Psoas muscle (tissue), 8 donors: Measurements from ENCODE around the gene IPO4. TPM values are rescaled to one million over a fixed set of nuclear protein-coding genes. Genes with fewer than 3 reads are reported as not detected.

Source experiments
- ATAC-seq, 4 donors: fragments of 200-7000 bp; cut with Tn5 transposase; one replicate each; pipeline ENCODE4 v1.9.1; 2020; ENCODE audit warnings: moderate library complexity in 3 of 4, mild to moderate bottlenecking in 2 of 4
- DNase-seq, 2 donors: peaks; one replicate each; pipeline ENCODE4 v3.0.0-alpha.2; 2020
- H3K27ac ChIP-seq: fragments of 200-600 bp; one replicate; pipeline ENCODE4 v1.8.0; 2022
- H3K27me3 ChIP-seq, 3 donors: fragments of 200-600 bp in 1 of 3; one replicate each; pipeline versions ENCODE4 v1.6.1 to v1.8.0; 2013 to 2022; ENCODE audit warnings: low read length in 2 of 3, mild to moderate bottlenecking in 2 of 3, moderate library complexity in 1 of 3; ENCODE audit not compliant: insufficient read depth in 3 of 3
- H3K36me3 ChIP-seq, 2 donors: fragments of 200-600 bp in 1 of 2; one replicate each; pipeline versions ENCODE4 v1.6.1 to v1.8.0; 2013 to 2022; ENCODE audit warnings: low read depth in 1 of 2, mild to moderate bottlenecking in 1 of 2, moderate library complexity in 1 of 2; ENCODE audit not compliant: insufficient read depth in 1 of 2
- H3K4me1 ChIP-seq: fragments of 200-600 bp; one replicate; pipeline ENCODE4 v1.8.0; 2022
- H3K4me3 ChIP-seq: fragments of 200-600 bp; one replicate; pipeline ENCODE4 v1.8.0; 2022; ENCODE audit warnings: mild to moderate bottlenecking
- H3K9me3 ChIP-seq: fragments of 200-600 bp; one replicate; pipeline ENCODE4 v1.8.0; 2022
- WGBS, 3 donors: extraction: QIAGEN DNeasy Blood & Tissue Kit; methylation state at CpG; one replicate each; pipeline versions ENCODE4 v1.1.6 to v1.1.7; 2013; 5-methylcytosine and 5-hydroxymethylcytosine counted together
- intact Hi-C, 2 donors: fragments of 100-400 bp; cut with DNase I; formaldehyde crosslinking; loops; one replicate each; pipeline versions ENCODE4 v1.11.0 to v1.14.2; 2022
- long read RNA-seq, 2 donors: library from polyadenylated mRNA; unstranded; transcript quantifications; one replicate each; pipeline ENCODE4 v2.0.0, GENCODE V29; 2021
- polyA plus RNA-seq, 3 donors: library from polyadenylated mRNA; stranded (reverse); fragments of 200-250 nt; gene quantifications; one replicate each; pipeline ENCODE4 v1.2.3, GENCODE V29; 2013
- total RNA-seq, 4 donors: library from RNA; stranded (reverse); fragmentation: NEBNext Ultra II Directional in 2 of 4; extraction: Animal tissue kit (Norgen Biotek cat#: 25700) in 2 of 4; gene quantifications; one replicate each; pipeline versions ENCODE4 v1.2.1 to v1.2.4, GENCODE V29; 2021 to 2023
- TF ChIP-seq, protein P1 (sequence below): fragments of 200-600 bp; IDR thresholded peaks from one replicate; pipeline ENCODE4 v1.8.0; 2022; ENCODE audit warnings: antibody characterized with exemption
- donor health status: healthy with polysubstance abuse.
- donor health status: DM: no; HTN: no; CAD: no; lungs with moderate emphysema.
- donor health status: Bipolar disorder and iron deficiency.
- donor health status: healthy.
- donor health status: DM: yes; HTN: yes; CAD: no.
- donor health status: DM: no; HTN: no; CAD: no.
- donor health status: DM: no; HTN: no; CAD: no.
- donor health status: DM: yes; HTN: yes; CAD: no.

The IPO4 gene, protein sequence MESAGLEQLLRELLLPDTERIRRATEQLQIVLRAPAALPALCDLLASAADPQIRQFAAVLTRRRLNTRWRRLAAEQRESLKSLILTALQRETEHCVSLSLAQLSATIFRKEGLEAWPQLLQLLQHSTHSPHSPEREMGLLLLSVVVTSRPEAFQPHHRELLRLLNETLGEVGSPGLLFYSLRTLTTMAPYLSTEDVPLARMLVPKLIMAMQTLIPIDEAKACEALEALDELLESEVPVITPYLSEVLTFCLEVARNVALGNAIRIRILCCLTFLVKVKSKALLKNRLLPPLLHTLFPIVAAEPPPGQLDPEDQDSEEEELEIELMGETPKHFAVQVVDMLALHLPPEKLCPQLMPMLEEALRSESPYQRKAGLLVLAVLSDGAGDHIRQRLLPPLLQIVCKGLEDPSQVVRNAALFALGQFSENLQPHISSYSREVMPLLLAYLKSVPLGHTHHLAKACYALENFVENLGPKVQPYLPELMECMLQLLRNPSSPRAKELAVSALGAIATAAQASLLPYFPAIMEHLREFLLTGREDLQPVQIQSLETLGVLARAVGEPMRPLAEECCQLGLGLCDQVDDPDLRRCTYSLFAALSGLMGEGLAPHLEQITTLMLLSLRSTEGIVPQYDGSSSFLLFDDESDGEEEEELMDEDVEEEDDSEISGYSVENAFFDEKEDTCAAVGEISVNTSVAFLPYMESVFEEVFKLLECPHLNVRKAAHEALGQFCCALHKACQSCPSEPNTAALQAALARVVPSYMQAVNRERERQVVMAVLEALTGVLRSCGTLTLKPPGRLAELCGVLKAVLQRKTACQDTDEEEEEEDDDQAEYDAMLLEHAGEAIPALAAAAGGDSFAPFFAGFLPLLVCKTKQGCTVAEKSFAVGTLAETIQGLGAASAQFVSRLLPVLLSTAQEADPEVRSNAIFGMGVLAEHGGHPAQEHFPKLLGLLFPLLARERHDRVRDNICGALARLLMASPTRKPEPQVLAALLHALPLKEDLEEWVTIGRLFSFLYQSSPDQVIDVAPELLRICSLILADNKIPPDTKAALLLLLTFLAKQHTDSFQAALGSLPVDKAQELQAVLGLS
- 10 to 100 TPM; 35.7 to 75.9 (median 51.1) TPM for total RNA-seq
- 10 to 100 TPM; 28.8 to 99.7 (median 62.4) TPM for polyA plus RNA-seq
- long read RNA-seq, donor 1, transcript IPO4-211 (30 exons, 3,485 nt) = minor isoform, 12 of 59 reads
- long read RNA-seq, donor 1, transcript IPO4-201 (30 exons, 3,646 nt) = major isoform, 20 of 59 reads
- long read RNA-seq, donor 1, partial matches to known transcripts = 15 of 59 reads
- long read RNA-seq, donor 1, other reads (novel, unspliced or antisense) = 12 of 59 reads
- long read RNA-seq, donor 2, transcript IPO4-201 (30 exons, 3,646 nt) = major isoform, 32 of 91 reads
- long read RNA-seq, donor 2, partial matches to known transcripts = 28 of 91 reads
- long read RNA-seq, donor 2, other reads (novel, unspliced or antisense) = 31 of 91 reads

DNA sequence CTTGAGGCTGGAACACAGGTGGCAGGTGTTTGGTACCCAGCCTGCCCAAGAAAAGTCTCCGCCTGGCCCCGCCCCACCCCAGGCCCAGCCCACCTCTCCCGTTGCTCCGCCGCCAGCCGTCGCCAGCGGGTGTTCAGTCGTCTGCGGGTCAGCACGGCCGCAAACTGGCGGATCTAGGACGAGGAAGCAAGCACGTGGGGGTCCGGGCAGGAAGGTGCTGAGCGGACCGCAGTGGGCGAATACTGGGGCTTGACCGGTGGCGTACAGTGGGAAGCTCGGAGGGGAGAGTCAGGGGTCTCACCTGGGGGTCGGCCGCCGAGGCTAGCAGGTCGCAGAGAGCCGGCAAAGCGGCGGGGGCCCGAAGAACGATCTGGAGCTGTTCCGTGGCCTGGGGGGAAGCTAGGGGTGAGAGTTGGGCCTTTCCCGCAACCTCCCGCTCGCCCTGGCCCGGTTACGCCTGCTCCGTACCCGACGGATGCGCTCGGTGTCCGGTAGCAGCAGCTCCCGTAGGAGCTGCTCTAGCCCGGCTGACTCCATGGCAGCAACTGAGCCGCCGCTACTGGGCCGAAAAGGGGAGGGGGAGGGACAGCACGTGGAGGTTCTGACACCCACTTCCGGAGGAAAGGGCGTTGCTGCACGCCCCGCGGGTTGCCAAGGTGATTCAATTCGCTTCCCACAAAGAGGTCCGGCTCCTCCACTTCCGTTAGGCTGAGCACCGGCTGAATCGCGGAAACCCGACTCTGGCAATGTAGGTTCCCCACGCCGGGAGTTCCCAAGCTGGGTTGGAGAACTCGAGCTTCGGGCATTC, at the start of gene IPO4:
IPO4 (minus strand) TSS at position 566 of the 808 bp plus-strand sequence; CDS start at position 537, 29 bp downstream.
- intact Hi-C loops = loop anchor here in 1 of 2 donors (2.0 kb wide), 1 partner anchor 26 kb away; no protein-coding TSS in a partner anchor

DNA sequence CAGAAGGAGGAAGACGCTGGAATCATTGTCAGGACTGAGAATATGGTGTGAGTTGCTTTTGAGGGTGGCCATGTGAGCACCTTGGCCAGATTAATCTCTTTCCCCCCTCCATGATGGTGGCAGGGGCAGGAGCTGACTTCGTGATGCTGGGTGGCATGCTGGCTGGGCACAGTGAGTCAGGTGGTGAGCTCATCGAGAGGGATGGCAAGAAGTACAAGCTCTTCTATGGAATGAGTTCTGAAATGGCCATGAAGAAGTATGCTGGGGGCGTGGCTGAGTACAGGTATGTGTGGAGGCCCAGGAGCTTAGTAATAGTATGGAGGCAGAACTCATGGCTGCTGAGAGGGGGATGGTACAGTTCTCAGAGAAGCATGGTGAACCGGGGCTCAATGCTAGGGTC, 49.5 kb upstream of the IPO4 start:
- TF ChIP-seq, protein P1, sequence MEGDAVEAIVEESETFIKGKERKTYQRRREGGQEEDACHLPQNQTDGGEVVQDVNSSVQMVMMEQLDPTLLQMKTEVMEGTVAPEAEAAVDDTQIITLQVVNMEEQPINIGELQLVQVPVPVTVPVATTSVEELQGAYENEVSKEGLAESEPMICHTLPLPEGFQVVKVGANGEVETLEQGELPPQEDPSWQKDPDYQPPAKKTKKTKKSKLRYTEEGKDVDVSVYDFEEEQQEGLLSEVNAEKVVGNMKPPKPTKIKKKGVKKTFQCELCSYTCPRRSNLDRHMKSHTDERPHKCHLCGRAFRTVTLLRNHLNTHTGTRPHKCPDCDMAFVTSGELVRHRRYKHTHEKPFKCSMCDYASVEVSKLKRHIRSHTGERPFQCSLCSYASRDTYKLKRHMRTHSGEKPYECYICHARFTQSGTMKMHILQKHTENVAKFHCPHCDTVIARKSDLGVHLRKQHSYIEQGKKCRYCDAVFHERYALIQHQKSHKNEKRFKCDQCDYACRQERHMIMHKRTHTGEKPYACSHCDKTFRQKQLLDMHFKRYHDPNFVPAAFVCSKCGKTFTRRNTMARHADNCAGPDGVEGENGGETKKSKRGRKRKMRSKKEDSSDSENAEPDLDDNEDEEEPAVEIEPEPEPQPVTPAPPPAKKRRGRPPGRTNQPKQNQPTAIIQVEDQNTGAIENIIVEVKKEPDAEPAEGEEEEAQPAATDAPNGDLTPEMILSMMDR = no peak
- H3K4me3 ChIP-seq = no peak overlapping the region
- ATAC-seq (no peak), DNase-seq (no peak)
- WGBS, 3 donors = 78 to 85% (median 79%) methylated on average over 5 of the region's 5 CpGs
- H3K27me3 ChIP-seq = no peaks in the 10 kb centered on the region
- intact Hi-C loops = no loop called here
- H3K27ac ChIP-seq = peak overlapping the region; percentile 19
- peaks cover 27 to 79% of the 10 kb centered on the region in 2 donors for H3K36me3 ChIP-seq
- H3K9me3 ChIP-seq = no peaks in the 10 kb centered on the region
- H3K4me1 ChIP-seq = peaks cover 76% of the 10 kb centered on the region

More for the DNA sequence above, at the start of gene IPO4:
- DNase-seq (peak; percentile 95 to 98), ATAC-seq (peak; percentile 95 to 97 (median 96))
- H3K27ac ChIP-seq = peak within 1 kb of the TSS; percentile 94
- no peaks in the 10 kb centered on the region for H3K27me3 ChIP-seq
- H3K4me1 ChIP-seq = peaks cover 21% of the 10 kb centered on the region
- 0 to 1% (median 0%) methylated on average over 60 to 65 of the region's 65 CpGs for WGBS, 3 donors
- peaks cover 6 to 73% of the 10 kb centered on the region in 2 donors for H3K36me3 ChIP-seq
- TF ChIP-seq, protein P1 = no peak
- H3K4me3 ChIP-seq = peak within 1 kb of the TSS; percentile 90
- H3K9me3 ChIP-seq = no peaks in the 10 kb centered on the region

DNA sequence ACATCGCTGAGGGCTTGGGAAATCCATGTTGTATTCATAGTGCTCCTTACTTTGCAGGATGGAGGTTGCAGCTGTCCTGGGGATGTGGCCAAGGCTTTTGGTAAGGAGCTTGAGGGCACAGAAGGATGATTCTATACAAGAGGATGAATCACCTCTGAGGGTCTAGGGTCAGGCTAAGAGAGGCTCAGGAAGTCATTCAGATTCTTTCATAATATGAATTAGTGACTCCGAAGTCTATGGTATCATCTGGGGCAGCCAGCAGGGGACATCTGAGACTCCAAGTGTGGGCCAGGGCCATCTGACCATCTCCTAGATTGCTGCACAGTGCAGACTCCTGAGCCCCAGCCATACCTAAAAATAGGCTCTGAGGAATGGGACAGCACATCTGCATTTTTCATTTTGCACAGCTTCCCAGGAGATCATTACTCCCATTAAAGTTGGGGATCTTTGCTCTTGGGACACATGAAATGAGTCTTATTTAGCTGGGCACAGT, 48.9 kb upstream of the IPO4 start:
- ATAC-seq = peak in 3 of 4 donors; percentile 1 to 34 (median 10)
- intact Hi-C loops = no loop called here
- peak overlapping the region; percentile 19 for H3K27ac ChIP-seq
- peaks cover 76% of the 10 kb centered on the region for H3K4me1 ChIP-seq
- H3K36me3 ChIP-seq = peaks cover 27 to 79% of the 10 kb centered on the region in 2 donors
- no peak for DNase-seq
- no peaks in the 10 kb centered on the region for H3K27me3 ChIP-seq
- WGBS, 3 donors = 50 to 67% (median 64%) methylated on average over 2 of the region's 2 CpGs
- TF ChIP-seq, protein P1 = no peak
- H3K9me3 ChIP-seq = no peaks in the 10 kb centered on the region
- H3K4me3 ChIP-seq = no peak overlapping the region
